DMS153 (cell line): ENCODE measurements around the gene MIPOL1.
"Not testable (repeated sequence)": the region's sequence is repeated elsewhere in the genome, so short reads cannot be mapped to it uniquely, and the experiment has no call there.

Experiments used
- DNase-seq: peaks from one replicate; lab custom pipeline; 2025; lab: John Stamatoyannopoulos, UW

Gene MIPOL1

GRCh38 chr14:37197421-37198272 lies at the start of gene MIPOL1:
MIPOL1 (plus strand) TSS chr14:37197937; CDS start chr14:37247889, 49,952 bp downstream.
- DNase-seq: peak; percentile 76

GRCh38 chr14:37150414-37150813 lies 47.3 kb upstream of the MIPOL1 start:
- DNase-seq: peak; percentile 7

GRCh38 chr14:37153005-37153404 lies 44.7 kb upstream of the MIPOL1 start:
- no peak for DNase-seq

- no peak for DNase-seq
These were observed 44.3 kb upstream of the MIPOL1 start for GRCh38 chr14:37153483-37153882.

- DNase-seq: no peak
These were observed 39.8 kb upstream of the MIPOL1 start for GRCh38 chr14:37157987-37158386.

GRCh38 chr14:37162307-37162706 lies 35.4 kb upstream of the MIPOL1 start:
- DNase-seq: not testable (repeated sequence)

- no peak for DNase-seq
These were observed 31.9 kb upstream of the MIPOL1 start for GRCh38 chr14:37165794-37166193.

GRCh38 chr14:37167151-37168047 lies 30.3 kb upstream of the MIPOL1 start:
- DNase-seq: no peak

GRCh38 chr14:37168721-37169120 lies 29.0 kb upstream of the MIPOL1 start:
- DNase-seq: no peak

- DNase-seq: no peak
These were observed 27.5 kb upstream of the MIPOL1 start for GRCh38 chr14:37170237-37170636.

- DNase-seq: no peak
These were observed 26.7 kb upstream of the MIPOL1 start for GRCh38 chr14:37170993-37171392.

- DNase-seq: no peak
These were observed 26.1 kb upstream of the MIPOL1 start for GRCh38 chr14:37171678-37172023.

GRCh38 chr14:37172024-37172869 lies 25.5 kb upstream of the MIPOL1 start, which contains the start of gene SLC25A21:
SLC25A21 (minus strand) TSS chr14:37172606.
- DNase-seq: peak; percentile 73

GRCh38 chr14:37172936-37173614 lies 24.7 kb upstream of the MIPOL1 start:
- no peak for DNase-seq

GRCh38 chr14:37179896-37180502 lies 17.7 kb upstream of the MIPOL1 start:
- DNase-seq: no peak

- not testable (repeated sequence) for DNase-seq
These were observed 16.9 kb upstream of the MIPOL1 start for GRCh38 chr14:37180886-37181285.

- no peak for DNase-seq
These were observed 16.3 kb upstream of the MIPOL1 start for GRCh38 chr14:37181441-37181840.

- DNase-seq: not testable (repeated sequence)
These were observed 13.2 kb upstream of the MIPOL1 start for GRCh38 chr14:37184520-37184919.

- DNase-seq: no peak
These were observed 12.1 kb upstream of the MIPOL1 start for GRCh38 chr14:37185670-37186069.

GRCh38 chr14:37186865-37187264 lies 10.9 kb upstream of the MIPOL1 start:
- no peak for DNase-seq

GRCh38 chr14:37187294-37187693 lies 10.4 kb upstream of the MIPOL1 start:
- DNase-seq: no peak
